Medulla oblongata (tissue), 1 donor: ENCODE measurements around the gene F10.

Experiments used
- DNase-seq: peaks from one replicate; pipeline ENCODE4 v3.0.0-alpha.2; 2015; ENCODE audit errors: extremely low spot score

Gene F10

GRCh38 chr13:113192902-113193301 lies 70.3 kb downstream of the F10 start:
- no peak for DNase-seq

DNA sequence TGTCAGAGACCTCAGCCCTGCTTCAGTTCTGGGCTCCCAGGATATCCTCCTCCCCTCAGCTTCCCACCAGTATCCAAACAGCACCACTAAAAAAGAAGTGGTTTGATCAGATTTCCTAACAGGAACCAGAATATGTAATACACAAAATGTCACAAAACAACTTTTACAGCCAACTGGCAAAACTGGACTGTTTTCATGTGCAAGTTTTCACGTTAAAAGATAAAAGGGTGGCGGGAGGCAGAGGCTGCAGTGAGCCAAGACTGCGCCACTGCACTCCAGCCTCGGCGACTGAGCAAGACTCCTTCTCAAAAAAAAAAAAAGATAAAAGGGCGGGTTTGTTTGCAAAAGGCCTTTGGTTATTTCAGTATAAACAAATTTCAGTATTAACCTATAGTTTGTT lies 72.8 kb downstream of the F10 start:
- no peak for DNase-seq

GRCh38 chr13:113196970-113197737 lies 74.6 kb downstream of the F10 start:
- DNase-seq, result no peak
